Natural killer cell (primary cell): ENCODE measurements around the gene ARHGEF16. TPM values are rescaled to one million over a fixed set of nuclear protein-coding genes. Genes with fewer than 3 reads are reported as not detected.

Experiments
- ATAC-seq, 3 donors: fragments of 150-1000 bp in 2 of 3; fragments of 200-7000 bp in 1 of 3; cut with Tn5 transposase; 1 replicate in 1 of 3; 2 replicates in 2 of 3; pipeline ENCODE4 v1.10.0; 2021; ENCODE audit warnings: mild to moderate bottlenecking in 2 of 3, moderate library complexity in 2 of 3
- DNase-seq, 2 donors: peaks; one replicate each; pipeline versions ENCODE4 v3.0.0 to v3.0.0-alpha.2; 2013 to 2021; ENCODE audit warnings: mixed read lengths in 1 of 2
- H3K27ac ChIP-seq: one replicate; pipeline ENCODE4 v1.5.1; 2013; ENCODE audit warnings: mild to moderate bottlenecking, low read length
- H3K27me3 ChIP-seq: one replicate; pipeline ENCODE4 v1.6.1; 2013; ENCODE audit warnings: low read length; ENCODE audit not compliant: control insufficient read depth, insufficient read depth
- H3K36me3 ChIP-seq: one replicate; pipeline ENCODE4 v1.6.1; 2013; ENCODE audit warnings: low read length; ENCODE audit not compliant: control insufficient read depth, insufficient read depth
- H3K4me1 ChIP-seq: one replicate; pipeline ENCODE4 v1.6.1; 2013; ENCODE audit warnings: low read length; ENCODE audit not compliant: control insufficient read depth, insufficient read depth
- H3K4me3 ChIP-seq: one replicate; pipeline ENCODE4 v1.5.1; 2013; ENCODE audit warnings: low read length
- H3K9me3 ChIP-seq: one replicate; pipeline ENCODE4 v1.6.1; 2013; ENCODE audit warnings: low read length; ENCODE audit not compliant: control insufficient read depth, insufficient read depth
- H3K27ac Mint-ChIP-seq, 2 donors: one replicate each; pipeline ENCODE4 v1.8.0; 2022; ENCODE audit warnings: mild to moderate bottlenecking in 2 of 2, mixed read lengths in 2 of 2, moderate library complexity in 1 of 2
- H3K27me3 Mint-ChIP-seq, 2 donors: one replicate each; pipeline ENCODE4 v1.8.0; 2022; ENCODE audit warnings: low read depth in 2 of 2, mixed read lengths in 2 of 2
- H3K36me3 Mint-ChIP-seq: one replicate; pipeline ENCODE4 v1.8.0; 2022; ENCODE audit warnings: mixed read lengths
- H3K4me1 Mint-ChIP-seq, 2 donors: one replicate each; pipeline ENCODE4 v1.8.0; 2022; ENCODE audit warnings: mixed read lengths in 2 of 2
- H3K4me3 Mint-ChIP-seq: one replicate; pipeline ENCODE4 v1.8.0; 2022; ENCODE audit warnings: mild to moderate bottlenecking, moderate library complexity, mixed read lengths
- H3K9me3 Mint-ChIP-seq, 2 donors: one replicate each; pipeline ENCODE4 v1.8.0; 2022; ENCODE audit warnings: mixed read lengths in 2 of 2
- WGBS: methylation state at CpG from one replicate; pipeline ENCODE4 v1.1.7; 2013; ENCODE audit warnings: missing lambda C conversion rate; ENCODE audit not compliant: insufficient coverage; 5-methylcytosine and 5-hydroxymethylcytosine counted together
- intact Hi-C: fragments of 100-400 bp; cut with micrococcal nuclease; formaldehyde crosslinking; loops from one replicate; pipeline ENCODE4 v1.14.2; 2022
- total RNA-seq, 4 donors: library from RNA; stranded (reverse); fragments of 120-200 nt in 1 of 4; gene quantifications; one replicate each; pipeline versions ENCODE4 v1.2.3 to v1.2.4, GENCODE V29; 2013 to 2022
- TF ChIP-seq, protein P1 (sequence below): fragments of 200-600 bp; IDR thresholded peaks from one replicate; pipeline ENCODE4 v1.8.0; 2022; ENCODE audit warnings: antibody characterized with exemption

Gene ARHGEF16
- total RNA-seq, 3 donors from 2014 or later (not counting 1 experiment from before 2014, with no cell fraction given), result not detected

DNA sequence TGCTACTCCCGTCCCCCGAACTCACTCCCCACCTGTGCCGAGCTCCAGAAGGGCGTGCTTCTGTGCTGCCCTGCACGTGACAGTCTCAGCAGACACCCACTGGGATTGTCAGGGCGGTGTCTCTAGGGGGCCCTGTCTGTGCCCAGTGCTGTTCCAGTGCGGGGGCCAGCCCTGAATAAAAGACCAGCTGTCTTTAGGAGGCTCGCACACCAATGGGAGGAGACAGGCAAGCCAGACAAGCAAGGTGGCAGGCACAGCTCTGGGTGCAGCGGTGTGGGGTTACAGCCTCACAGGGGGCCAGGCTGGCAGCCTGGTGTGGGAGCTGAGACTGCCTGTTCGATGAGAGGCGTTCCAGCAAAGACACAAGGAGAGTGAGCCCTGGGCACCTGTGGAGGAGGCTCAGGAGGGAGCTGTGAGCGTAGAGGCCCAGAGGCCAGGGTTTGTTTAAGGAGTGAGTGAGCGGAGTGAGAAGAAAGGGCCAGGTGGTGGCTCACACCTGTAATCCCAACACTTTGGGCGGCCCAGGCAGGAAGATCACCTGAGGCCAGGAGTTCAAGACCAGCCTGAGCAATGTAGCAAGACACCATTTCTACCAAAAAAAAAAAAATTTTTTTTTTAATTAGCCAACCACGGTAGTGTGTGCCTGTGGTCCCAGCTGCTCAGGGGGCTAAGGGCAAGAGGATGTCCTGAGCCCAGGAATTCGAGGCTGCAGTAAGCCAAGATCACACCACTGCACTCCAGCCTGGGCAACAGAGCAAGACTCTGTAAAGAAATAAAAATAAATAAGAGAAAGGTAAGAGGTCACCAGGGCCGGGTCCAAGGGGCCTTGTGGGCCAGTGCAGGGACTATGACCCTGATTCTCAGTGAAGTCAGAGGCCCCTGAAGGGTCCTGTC lies 48.2 kb upstream of the ARHGEF16 start:
- H3K9me3 Mint-ChIP-seq, result no peaks in the 10 kb centered on the region
- H3K27me3 Mint-ChIP-seq, result peaks cover 0 to 5% of the 10 kb centered on the region in 2 donors
- Histone ChIP-seq H3K9me3 (no peaks in the 10 kb centered on the region), H3K4me1 (no peaks in the 10 kb centered on the region), H3K4me3 (no peak overlapping the region), H3K27me3 (no peaks in the 10 kb centered on the region), H3K36me3 (no peaks in the 10 kb centered on the region), H3K27ac (no peak overlapping the region)
- ATAC-seq (no peak), DNase-seq (no peak)
- intact Hi-C loops, result no loop called here
- no peak overlapping the region for H3K4me3 Mint-ChIP-seq
- TF ChIP-seq, protein P1, sequence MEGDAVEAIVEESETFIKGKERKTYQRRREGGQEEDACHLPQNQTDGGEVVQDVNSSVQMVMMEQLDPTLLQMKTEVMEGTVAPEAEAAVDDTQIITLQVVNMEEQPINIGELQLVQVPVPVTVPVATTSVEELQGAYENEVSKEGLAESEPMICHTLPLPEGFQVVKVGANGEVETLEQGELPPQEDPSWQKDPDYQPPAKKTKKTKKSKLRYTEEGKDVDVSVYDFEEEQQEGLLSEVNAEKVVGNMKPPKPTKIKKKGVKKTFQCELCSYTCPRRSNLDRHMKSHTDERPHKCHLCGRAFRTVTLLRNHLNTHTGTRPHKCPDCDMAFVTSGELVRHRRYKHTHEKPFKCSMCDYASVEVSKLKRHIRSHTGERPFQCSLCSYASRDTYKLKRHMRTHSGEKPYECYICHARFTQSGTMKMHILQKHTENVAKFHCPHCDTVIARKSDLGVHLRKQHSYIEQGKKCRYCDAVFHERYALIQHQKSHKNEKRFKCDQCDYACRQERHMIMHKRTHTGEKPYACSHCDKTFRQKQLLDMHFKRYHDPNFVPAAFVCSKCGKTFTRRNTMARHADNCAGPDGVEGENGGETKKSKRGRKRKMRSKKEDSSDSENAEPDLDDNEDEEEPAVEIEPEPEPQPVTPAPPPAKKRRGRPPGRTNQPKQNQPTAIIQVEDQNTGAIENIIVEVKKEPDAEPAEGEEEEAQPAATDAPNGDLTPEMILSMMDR, result no peak
- H3K36me3 Mint-ChIP-seq, result no peaks in the 10 kb centered on the region
- peak overlapping the region in 1 of 2 donors; percentile 47 for H3K27ac Mint-ChIP-seq
- WGBS, result 86% methylated on average over 17 of the region's 17 CpGs
- no peaks in the 10 kb centered on the region for H3K4me1 Mint-ChIP-seq

DNA sequence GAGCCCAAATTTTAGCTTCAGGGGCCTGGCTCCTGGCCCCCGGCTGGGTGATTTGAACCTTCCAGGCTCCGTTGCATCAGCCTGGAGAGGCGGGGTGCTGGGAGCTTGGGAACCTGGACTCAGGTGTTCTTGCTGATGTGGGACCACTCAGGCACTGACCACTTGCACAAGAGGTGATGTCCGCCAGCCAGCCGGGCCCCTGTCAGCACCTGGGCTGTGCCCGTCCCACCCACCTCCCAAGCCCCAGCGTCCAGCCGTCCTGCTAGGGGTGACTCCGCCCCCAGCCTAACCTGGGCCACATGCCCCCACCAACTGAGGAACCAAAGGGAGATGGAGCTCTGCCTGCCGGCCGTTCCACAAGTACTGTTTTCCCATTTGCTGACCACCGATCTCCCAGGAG lies 47.4 kb upstream of the ARHGEF16 start:
- Histone ChIP-seq H3K4me3 (no peak overlapping the region), H3K36me3 (no peaks in the 10 kb centered on the region), H3K27ac (no peak overlapping the region), H3K4me1 (no peaks in the 10 kb centered on the region), H3K27me3 (no peaks in the 10 kb centered on the region), H3K9me3 (no peaks in the 10 kb centered on the region)
- no peaks in the 10 kb centered on the region for H3K36me3 Mint-ChIP-seq
- 90% methylated on average over 12 of the region's 12 CpGs for WGBS
- DNase-seq (no peak), ATAC-seq (no peak)
- intact Hi-C loops, result no loop called here
- H3K4me1 Mint-ChIP-seq, result no peaks in the 10 kb centered on the region
- H3K27ac Mint-ChIP-seq, result no peak overlapping the region
- no peaks in the 10 kb centered on the region for H3K9me3 Mint-ChIP-seq
- TF ChIP-seq, protein P1, result no peak
- H3K4me3 Mint-ChIP-seq, result no peak overlapping the region
- H3K27me3 Mint-ChIP-seq, result peaks cover 0 to 5% of the 10 kb centered on the region in 2 donors

DNA sequence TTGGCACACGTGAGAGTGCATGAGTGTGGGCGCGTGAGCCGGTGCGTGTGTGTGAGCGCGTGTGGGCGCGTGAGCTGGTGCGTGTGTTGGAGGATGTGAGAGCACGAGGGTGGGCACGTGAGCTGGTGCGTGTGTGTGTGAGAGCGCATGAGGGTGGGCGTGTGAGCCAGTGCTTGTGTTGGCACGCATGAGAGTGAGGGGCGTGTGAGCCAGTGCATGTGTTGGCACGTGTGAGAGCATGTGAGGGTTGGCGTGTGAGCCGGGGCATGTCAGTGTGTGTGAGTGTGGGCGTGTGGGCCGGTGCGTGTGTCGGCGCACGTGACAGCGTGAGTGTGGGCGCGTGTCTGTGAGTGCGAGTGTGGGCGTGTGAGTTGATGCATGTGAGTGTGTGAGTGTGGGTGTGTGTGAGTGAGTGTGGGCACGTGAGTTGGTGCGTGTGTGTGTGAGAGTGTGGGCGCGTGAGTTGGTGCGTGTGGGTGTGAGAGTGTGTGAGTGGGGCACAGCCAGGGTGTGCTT lies 45.7 kb upstream of the ARHGEF16 start:
- H3K4me1 ChIP-seq, result no peaks in the 10 kb centered on the region
- no peak overlapping the region for H3K27ac ChIP-seq
- Mint-ChIP-seq H3K9me3 (no peaks in the 10 kb centered on the region), H3K4me1 (no peaks in the 10 kb centered on the region), H3K27me3 (peaks cover 0 to 7% of the 10 kb centered on the region in 2 donors), H3K27ac (no peak overlapping the region), H3K4me3 (no peak overlapping the region), H3K36me3 (no peaks in the 10 kb centered on the region)
- no peak for ATAC-seq
- H3K36me3 ChIP-seq, result no peaks in the 10 kb centered on the region
- no peak overlapping the region for H3K4me3 ChIP-seq
- H3K27me3 ChIP-seq, result no peaks in the 10 kb centered on the region
- H3K9me3 ChIP-seq, result no peaks in the 10 kb centered on the region
- TF ChIP-seq, protein P1, result no peak
- intact Hi-C loops, result no loop called here
- 93% methylated on average over 36 of the region's 36 CpGs for WGBS
- no peak for DNase-seq
